Measurements from ENCODE around the gene SH3RF3.

DNA sequence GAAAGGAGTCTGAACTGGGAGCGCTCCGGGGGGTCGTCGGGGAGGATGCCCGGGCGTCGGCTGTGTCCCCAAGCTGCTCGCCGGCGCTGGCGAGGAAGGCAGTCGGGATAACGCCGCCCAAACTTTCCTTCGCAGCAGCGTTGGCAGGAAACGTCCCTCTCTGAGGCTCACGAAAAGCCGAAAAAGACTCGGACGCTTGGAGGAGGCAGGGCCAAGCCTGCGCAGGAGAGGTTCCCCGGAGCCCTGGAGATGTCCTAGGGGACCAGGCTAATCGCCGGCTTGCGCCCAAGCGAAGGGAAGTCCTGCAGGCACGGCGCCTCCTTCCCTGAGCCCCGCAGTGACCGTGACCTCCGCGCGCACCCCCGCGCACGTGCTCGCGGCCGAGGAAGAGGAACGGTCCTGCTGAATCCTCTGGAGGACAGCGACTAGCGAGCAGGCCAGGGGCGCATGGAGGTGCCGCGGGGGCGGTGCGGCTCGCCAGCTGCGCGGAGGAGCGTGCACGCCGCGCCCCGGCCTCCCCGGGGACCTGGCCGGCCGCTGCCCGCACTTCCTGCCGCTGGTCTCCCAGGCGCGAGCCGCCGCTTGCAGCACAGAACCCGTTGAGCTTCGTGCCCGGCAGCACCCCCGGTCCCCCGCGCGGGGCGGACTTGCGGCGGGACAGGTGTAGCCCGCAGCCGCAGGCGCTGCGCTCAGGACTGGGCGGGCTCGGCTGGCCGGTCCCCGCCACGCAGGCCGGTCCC is at the start of gene SH3RF3:
- TF ChIP-seq GATA3 (IDR thresholded peaks at IDR 0.05; ENCODE audit: low read depth, low read length) (no peak), GATA2 (IDR thresholded peaks at IDR 0.05; ENCODE audit: low read depth, low read length) (no peak)
